ENCODE results near the gene RBMS3.

DNA sequence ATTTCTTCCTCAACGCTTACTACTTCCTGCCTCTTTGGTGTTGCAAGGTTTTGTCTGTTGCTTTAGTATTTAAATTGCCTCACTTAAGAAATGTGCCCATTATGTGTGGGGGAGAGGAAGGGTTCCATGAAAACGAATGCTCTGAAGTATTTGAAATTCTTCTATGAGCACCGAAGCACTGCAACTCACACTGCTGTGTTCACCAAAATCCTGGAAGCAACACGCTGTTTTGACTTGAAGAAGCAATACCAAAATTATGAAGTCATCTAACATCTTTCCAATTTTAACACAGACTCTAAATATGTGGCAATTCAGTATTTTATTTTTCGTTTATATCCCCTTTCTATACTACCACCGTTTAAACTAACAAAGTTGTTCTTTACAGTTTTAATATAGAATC, 101.5 kb downstream of the RBMS3 start:
- TF ChIP-seq, protein P1, sequence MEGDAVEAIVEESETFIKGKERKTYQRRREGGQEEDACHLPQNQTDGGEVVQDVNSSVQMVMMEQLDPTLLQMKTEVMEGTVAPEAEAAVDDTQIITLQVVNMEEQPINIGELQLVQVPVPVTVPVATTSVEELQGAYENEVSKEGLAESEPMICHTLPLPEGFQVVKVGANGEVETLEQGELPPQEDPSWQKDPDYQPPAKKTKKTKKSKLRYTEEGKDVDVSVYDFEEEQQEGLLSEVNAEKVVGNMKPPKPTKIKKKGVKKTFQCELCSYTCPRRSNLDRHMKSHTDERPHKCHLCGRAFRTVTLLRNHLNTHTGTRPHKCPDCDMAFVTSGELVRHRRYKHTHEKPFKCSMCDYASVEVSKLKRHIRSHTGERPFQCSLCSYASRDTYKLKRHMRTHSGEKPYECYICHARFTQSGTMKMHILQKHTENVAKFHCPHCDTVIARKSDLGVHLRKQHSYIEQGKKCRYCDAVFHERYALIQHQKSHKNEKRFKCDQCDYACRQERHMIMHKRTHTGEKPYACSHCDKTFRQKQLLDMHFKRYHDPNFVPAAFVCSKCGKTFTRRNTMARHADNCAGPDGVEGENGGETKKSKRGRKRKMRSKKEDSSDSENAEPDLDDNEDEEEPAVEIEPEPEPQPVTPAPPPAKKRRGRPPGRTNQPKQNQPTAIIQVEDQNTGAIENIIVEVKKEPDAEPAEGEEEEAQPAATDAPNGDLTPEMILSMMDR (IDR thresholded peaks at IDR 0.05): no peak
- TF ChIP-seq EP300 (IDR thresholded peaks at IDR 0.05) (no peak), POLR2AphosphoS5 (IDR thresholded peaks at IDR 0.05) (no peak)

Data from upper lobe of left lung (tissue), 4 donors.